GM12874 (cell line): ENCODE results near the gene BTBD19.

Source experiments
- CTCF ChIP-seq: IDR thresholded peaks from 2 replicates; pipeline ENCODE4 v1.5.1; 2011; ENCODE audit warnings: low read depth, mild to moderate bottlenecking, control low read depth, low read length, moderate library complexity; ENCODE audit not compliant: insufficient read depth

Gene BTBD19

GRCh38 chr1:44810101-44810761 lies 1.9 kb downstream of the BTBD19 start:
- no peak for TF ChIP-seq CTCF

GRCh38 chr1:44811234-44811633 lies 2.9 kb downstream of the BTBD19 start:
- no peak for TF ChIP-seq CTCF

GRCh38 chr1:44812822-44813543 lies 4.7 kb downstream of the BTBD19 start:
- TF ChIP-seq CTCF = no peak

GRCh38 chr1:44817307-44817706 lies 9.0 kb downstream of the BTBD19 start:
- TF ChIP-seq CTCF = no peak

- TF ChIP-seq CTCF = no peak
These were observed 9.6 kb downstream of the BTBD19 start for GRCh38 chr1:44817771-44818495.

GRCh38 chr1:44819196-44819607 lies 10.9 kb downstream of the BTBD19 start:
- TF ChIP-seq CTCF = no peak

- TF ChIP-seq CTCF = no peak
These were observed 11.4 kb downstream of the BTBD19 start for GRCh38 chr1:44819608-44820327.
